ENCODE data around the gene NUP210L. TPM values are rescaled to one million over a fixed set of nuclear protein-coding genes. Genes with fewer than 3 reads are reported as not detected.

The NUP210L gene
- total and polyA plus RNA-seq, 2 donors (not counting 3 experiments of a cell fraction or from before 2014, with no cell fraction given) = 0.01 to 0.07 TPM

GRCh38 chr1:153960206-153960605 is 194.7 kb downstream of the NUP210L start:
- Histone ChIP-seq H3K36me3 (ENCODE audit: control insufficient read depth in 2 of 2, extremely low read depth in 1 of 2, insufficient read depth in 2 of 2, low read length in 2 of 2) (peaks cover 0 to 8% of the 10 kb centered on the region in 2 experiments), H3K27me3 (ENCODE audit: control insufficient read depth in 2 of 2, insufficient read depth in 2 of 2, low read length in 2 of 2) (no peaks in the 10 kb centered on the region), H3K9ac (replicated peaks; ENCODE audit: extremely low read depth, insufficient read depth, low read length) (no peak overlapping the region), H2AFZ (ENCODE audit: low read depth, low read length) (no peak overlapping the region), H3K4me1 (ENCODE audit: control insufficient read depth, extremely low read depth, insufficient read depth, low read length) (peaks cover 43% of the 10 kb centered on the region), H3K4me3 (replicated peaks in 1 of 3; ENCODE audit: insufficient read depth in 1 of 3, low read depth in 1 of 3, low read length in 3 of 3) (no peak overlapping the region), H3K79me2 (ENCODE audit: control insufficient read depth, insufficient read depth, low read length) (peaks cover 35% of the 10 kb centered on the region), H3K27ac (ENCODE audit: insufficient read depth, low read depth, low read length) (no peak overlapping the region), H3K4me2 (ENCODE audit: insufficient read depth, low read length) (no peak overlapping the region), H4K20me1 (replicated peaks; ENCODE audit: control insufficient read depth, extremely low read depth, insufficient read depth, low read length) (no peaks in the 10 kb centered on the region), H3K9me1 (replicated peaks; ENCODE audit: control insufficient read depth, extremely low read depth, insufficient read depth, low read length) (no peaks in the 10 kb centered on the region), H3K9me3 (replicated peaks; ENCODE audit: control insufficient read depth, insufficient read depth, low read length) (no peaks in the 10 kb centered on the region)
- dilution Hi-C loops (cut with MboI; ENCODE audit: extremely low pct_ligation_motif_present, low sequenced_read_pairs) = no loop called here
- no TSS peak for BruUV-seq (replicated peaks)
- POLR2A ChIA-PET = no interaction called here
- no peak for TF ChIP-seq FOS (IDR thresholded peaks at IDR 0.05; ENCODE audit: borderline replicate concordance, insufficient read depth, low read length)
- no peak for TF ChIP-seq EZH2 (IDR thresholded peaks at IDR 0.05; ENCODE audit: borderline replicate concordance, low read depth, low read length, severe bottlenecking)
- TF ChIP-seq MYC (IDR thresholded peaks at IDR 0.05; ENCODE audit: low read depth, low read length) = no peak
- TF ChIP-seq JUN (IDR thresholded peaks at IDR 0.05; ENCODE audit: borderline replicate concordance, insufficient read depth, insufficient read length, low read depth) = no peak
- TF ChIP-seq CTCF (IDR thresholded peaks at IDR 0.05; ENCODE audit: extremely low read depth in 1 of 2, insufficient read depth in 1 of 2, low read depth in 1 of 2, low read length in 2 of 2) = no peak
- TF ChIP-seq GATA2 (IDR thresholded peaks at IDR 0.05; ENCODE audit: insufficient read depth, insufficient read length, low read depth, low read length) = no peak
- TF ChIP-seq POLR2A (IDR thresholded peaks at IDR 0.05; ENCODE audit: low read depth, low read length) = no peak
- TF ChIP-seq POLR2AphosphoS5 (IDR thresholded peaks at IDR 0.05; ENCODE audit: insufficient read depth, low read depth, low read length) = no peak
- no peak for FAIRE-seq
- CTCF ChIA-PET = interaction anchor here (4.2 kb wide), 1 partner anchor 14 kb away, joined by 25 read pairs; the partner anchor contains the start of gene DENND4B
- intact Hi-C loops (cut with micrococcal nuclease) = loop anchor here (5.0 kb wide), 1 partner anchor 78 kb away; no protein-coding TSS in a partner anchor
- no peak for DNase-seq (ENCODE audit: low read depth, low spot score)

Data from endothelial cell of umbilical vein (primary cell).